GM21360 (cell line): Measurements from ENCODE around the gene PRR14.
A peak's percentile ranks its signal among the peaks of the same experiment; 100 is the strongest.

Source experiments
- ATAC-seq: cut with Tn5 transposase; IDR thresholded peaks from one replicate; pipeline ENCODE4 v1.9.1; 2021; ENCODE audit warnings: mild to moderate bottlenecking, moderate library complexity; ENCODE audit not compliant: unreplicated experiment

Gene PRR14

DNA sequence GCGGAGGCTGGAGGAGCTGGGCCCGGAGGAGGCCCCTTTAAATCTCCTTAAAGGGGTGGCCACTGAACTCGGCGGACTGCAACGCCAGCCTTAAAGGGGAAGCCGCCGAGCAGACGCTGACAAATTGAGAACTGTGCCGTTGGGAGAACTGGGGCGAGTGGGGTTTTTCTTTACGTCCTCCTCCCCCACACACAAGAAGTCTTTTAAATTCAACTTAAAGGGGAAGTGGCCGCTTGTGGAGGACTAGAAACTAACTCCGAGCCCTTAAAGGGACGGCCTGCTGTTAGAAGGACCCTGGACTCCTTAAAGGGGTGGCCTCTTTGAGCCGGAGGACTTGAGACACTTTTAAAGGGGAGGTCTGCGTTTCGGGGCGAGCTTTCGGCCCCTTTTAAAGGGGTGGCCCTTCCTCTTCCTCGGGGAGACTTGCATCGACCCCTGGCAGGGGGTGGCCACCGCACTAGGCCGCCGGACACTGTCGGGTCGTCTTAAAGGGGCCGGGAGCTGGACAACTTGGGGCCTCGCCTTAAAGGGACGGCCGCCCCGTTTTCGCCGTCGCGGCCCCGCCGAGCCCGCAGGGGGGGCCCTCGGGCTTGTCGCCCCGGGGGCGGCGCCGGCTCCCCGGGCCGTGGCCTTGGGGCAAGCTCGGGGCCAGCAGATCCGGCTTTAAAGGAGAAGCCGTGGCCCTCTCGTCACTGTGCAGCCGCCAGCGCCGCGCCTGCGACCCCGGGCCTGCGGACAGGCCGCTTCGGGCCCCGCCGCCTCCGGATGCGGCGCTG lies 8.2 kb downstream of the PRR14 start:
- ATAC-seq, result peak; percentile 28

DNA sequence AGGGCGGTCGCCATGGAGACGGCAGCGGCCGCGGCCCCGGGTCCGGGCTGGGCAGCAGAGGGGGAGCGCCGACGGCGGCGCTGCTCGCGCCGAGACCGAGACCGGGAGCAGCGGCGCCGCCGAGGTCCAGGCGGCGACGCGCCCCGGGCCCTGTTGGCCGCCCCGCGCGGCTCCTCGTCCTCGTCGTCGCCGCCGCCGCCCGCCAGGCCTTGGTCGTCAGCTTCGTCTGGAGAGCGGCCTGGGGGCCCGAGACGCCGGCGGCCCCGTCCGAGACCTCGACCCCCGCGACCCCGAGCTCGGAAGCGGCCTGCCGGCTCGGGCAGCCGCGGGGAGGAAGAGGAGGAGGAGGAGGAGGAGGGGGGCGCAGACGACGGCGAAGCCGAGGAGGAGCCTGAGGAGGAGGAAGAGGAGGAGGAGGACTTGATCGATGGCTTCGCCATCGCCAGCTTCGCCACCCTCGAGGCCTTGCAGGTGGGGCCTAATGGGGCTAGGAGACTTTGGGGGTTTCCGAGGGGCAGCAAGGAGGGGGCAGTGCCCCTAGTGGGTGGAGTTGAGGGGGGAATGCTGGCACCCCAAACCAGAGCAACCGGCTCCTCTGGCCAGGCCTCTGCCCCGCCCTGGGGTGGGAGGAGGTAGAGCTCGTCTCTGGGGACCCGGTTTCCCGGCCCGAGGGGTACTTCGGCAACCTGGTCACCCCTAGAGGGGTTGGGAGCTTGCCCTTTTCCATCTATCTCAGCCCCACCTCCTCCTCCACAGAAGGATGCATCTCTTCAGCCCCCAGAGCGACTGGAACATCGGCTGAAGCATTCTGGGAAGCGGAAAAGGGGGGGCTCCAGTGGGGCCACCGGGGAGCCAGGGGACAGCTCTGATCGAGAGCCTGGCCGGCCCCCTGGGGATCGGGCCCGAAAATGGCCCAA lies 9.0 kb downstream of the PRR14 start:
- no peak for ATAC-seq

DNA sequence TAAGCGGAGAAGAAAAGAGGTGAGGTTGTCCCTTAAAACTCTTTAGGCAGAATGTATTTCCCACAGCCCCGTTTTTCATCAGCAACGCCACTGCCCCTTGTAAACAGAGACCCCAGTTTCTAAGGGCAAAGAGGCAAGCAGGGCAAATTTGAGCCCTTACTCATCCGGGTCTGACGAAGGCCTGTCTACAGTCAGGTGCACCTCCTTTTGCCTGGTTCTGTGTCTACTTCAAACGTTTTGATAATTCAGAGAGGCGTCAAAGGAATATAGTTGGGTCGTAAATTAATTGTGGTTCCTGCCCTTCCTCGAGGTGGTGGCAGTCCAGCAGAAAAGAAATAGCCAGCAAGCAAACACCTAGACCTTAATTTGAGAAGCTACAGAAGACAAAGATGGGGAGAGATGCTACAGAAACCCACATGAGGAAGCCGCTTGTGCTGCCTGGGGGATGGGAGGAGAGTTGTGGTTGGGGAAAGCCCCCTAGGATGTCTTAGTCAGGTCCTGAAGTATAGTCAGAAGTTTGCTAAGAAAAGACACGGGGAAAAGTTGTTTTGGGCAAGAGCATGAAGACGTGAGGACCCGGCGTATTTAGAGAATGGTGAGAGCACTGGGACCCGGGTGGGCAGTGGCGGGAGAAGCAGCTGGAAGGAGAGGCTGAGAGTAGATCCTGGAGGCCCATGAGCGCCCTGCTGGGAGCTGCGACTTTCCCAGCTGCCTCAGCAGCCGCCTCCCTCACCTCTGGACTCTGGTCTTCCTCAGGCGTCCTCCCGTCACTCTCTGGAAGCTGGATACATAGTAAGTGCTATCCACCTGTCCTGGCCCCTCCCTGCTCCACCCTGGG lies 9.9 kb downstream of the PRR14 start:
- ATAC-seq, result no peak

DNA sequence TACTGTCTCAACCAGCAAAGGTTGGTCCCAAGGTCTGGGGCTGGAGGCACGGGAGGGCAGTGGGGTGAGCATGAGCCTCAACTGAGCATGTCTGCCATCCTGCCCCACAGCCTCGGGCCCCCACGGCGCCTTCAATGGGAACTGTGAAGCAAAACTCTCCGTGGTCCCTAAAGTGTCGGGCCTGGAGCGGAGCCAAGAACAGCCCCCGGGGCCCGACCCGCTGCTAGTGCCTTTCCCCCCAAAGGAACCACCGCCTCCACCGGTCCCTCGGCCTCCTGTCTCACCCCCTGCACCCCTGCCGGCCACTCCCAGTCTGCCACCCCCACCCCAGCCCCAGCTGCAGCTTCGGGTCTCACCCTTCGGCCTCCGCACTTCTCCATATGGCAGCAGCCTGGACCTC lies 11.7 kb downstream of the PRR14 start:
- no peak for ATAC-seq

DNA sequence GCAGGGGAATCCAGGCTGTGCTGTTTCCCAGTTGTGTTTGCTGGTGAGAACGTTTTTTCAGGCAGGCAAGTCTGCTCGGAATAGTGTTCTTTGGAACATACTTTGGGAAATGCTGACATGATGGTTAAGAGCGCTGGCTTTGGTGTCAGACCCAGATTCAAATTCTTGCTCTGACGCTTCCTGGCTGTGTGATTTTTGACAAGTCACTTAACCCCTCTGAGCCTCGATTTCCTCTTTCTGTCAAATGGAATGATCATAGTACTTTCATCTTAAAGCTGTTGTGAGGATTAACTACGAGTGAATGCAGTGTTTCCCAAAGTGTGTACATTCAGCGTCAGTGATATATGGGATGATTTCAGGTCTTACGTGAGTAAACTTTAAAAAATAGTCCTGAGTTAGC lies 12.3 kb downstream of the PRR14 start:
- ATAC-seq, result no peak

DNA sequence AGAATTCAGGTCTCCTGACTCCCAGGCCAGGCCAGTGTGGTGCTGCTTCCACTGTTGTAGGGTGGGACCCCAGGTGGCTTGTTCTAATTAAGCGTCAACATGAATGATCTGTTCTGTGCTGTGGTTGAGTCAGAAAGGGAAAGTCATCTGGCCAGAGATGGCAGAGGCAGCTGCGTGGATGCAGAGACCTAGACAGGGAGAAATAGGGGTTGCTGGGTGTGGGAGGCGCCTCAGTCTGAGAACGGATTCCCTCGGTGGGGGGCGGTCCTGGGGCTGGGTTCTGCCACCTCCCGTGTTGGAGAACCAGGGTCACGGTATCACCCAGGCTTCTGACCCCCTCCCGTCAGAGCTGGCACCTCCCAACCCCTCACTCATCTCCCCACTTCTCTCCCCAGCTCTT lies 13.1 kb downstream of the PRR14 start:
- ATAC-seq, result no peak

DNA sequence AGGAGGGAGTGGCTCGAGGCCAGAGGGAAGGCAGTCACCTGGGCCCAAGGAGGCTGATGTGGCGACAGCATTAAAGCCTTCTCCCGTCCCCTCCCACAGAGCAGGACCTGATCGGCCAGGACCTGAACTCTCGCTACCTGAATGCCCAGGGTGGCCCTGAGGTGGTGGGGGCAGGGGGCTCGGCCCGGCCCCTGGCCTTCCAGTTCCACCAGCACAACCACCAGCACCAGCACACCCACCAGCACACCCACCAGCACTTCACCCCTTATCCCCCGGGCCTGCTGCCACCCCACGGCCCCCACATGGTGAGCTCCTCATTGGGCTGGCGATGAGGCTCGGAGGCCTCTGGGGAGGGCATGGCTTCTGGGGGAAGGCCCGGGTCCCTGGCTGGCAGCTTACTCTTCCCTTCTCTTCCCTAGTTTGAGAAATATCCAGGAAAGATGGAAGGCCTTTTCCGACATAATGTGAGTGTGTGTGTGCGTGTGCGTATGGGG lies 13.9 kb downstream of the PRR14 start:
- no peak for ATAC-seq

DNA sequence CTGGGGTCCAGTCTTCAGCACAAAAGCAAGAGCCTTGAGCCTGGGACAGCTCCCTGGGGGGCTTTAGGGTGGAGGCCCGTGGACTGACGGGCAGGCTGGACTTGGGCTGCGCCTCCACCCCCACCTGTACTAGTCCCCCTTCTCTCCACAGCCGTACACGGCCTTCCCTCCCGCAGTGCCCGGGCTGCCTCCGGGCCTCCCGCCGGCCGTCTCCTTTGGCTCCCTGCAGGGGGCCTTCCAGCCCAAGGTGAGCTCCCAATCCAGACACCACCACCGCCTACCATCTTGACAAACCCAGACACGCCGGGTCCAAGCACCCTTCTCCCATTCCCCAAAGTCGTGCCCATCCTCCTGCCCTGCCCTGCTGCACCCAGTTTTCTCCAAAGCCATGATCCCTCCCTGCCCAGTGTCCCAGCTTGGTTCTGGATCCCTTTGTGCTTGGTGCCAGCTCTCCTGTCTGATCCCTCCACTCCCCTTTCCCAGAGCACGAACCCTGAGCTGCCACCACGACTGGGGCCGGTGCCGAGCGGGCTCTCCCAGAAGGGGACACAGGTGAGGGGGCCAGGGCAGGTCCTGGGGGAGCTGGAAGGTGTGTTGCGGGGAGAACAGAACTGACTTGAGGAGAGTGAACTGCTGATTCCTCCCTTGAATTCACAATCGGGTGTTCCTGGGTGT lies 14.5 kb downstream of the PRR14 start:
- ATAC-seq, result no peak

DNA sequence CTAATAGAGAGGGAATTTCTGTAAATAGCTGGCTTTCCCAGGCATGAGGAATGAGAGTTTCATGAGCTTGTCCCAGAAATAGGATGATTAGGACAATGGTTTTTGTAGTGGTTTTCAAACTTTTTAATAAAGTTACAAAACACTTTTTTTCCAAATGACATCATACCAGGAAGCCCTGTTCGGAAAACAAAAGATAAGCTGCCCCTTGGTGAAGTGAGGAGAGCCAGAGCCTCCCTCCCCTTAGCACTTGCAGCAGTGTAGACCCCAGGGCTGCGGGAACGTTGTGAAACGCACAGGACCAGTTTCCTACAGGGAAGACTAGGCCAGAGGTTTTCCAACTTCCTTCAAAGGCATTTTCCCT lies 15.1 kb downstream of the PRR14 start:
- no peak for ATAC-seq

DNA sequence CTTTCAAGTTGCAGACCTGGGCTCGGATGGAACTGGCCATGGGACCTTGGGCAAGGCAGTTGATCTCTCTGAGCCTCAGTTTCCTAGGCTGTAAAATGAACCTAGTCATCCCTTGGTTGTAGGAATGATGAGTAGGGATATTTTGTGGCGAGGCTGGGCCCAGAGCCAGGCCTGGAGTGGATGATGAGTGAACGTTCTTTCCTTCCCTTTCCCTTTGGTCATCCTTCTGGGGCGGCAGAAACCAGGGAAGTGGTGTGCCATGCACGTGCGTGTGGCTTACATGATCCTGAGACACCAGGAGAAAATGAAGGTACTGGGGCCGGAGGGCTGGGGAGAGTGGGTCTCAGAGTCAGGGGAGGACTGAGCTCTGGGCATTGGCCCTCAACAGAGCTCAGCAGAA lies 15.9 kb downstream of the PRR14 start:
- no peak for ATAC-seq

DNA sequence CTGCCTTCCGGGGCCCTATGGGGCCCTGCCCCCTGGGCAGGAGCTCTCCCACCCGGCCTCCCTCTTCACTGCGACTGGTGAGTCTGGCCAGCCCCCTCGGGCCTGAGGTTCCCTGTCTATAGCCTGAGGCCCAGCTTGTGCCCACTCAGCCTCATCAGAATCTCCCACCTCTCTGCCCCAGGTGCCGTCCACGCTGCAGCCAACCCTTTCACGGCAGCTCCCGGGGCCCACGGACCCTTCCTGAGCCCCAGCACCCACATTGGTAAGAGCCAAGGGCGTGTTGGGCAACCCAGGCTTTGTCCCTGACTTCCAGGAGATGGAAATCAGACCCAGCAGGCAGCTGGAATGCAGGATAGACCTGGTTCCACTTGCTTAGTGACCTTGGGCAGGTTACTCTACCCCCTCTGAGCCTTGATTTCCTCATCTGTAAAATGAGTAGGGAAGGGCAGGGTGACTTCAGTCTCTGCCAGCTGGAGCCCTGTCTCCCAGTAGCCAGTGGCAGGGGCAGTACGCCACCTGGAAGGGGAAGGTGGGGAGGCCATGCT lies 16.7 kb downstream of the PRR14 start:
- no peak for ATAC-seq

DNA sequence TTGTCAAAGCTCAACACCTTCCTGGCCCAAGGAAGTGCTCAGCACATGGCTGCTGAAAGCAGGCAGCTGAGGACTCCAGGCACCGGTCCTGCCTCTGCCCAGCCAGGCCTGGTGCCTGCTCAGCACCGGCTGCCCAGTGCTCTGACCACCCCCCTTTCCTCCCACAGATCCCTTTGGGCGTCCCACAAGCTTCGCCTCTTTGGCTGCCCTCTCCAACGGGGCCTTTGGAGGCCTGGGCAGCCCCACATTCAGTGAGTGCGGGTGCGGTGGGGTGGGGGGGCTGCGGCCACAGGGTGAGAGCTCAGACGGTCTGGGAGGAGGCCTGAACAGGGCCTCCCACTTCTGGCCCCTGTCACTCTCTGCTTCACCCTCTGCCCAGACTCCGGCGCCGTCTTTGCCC lies 17.6 kb downstream of the PRR14 start:
- no peak for ATAC-seq

DNA sequence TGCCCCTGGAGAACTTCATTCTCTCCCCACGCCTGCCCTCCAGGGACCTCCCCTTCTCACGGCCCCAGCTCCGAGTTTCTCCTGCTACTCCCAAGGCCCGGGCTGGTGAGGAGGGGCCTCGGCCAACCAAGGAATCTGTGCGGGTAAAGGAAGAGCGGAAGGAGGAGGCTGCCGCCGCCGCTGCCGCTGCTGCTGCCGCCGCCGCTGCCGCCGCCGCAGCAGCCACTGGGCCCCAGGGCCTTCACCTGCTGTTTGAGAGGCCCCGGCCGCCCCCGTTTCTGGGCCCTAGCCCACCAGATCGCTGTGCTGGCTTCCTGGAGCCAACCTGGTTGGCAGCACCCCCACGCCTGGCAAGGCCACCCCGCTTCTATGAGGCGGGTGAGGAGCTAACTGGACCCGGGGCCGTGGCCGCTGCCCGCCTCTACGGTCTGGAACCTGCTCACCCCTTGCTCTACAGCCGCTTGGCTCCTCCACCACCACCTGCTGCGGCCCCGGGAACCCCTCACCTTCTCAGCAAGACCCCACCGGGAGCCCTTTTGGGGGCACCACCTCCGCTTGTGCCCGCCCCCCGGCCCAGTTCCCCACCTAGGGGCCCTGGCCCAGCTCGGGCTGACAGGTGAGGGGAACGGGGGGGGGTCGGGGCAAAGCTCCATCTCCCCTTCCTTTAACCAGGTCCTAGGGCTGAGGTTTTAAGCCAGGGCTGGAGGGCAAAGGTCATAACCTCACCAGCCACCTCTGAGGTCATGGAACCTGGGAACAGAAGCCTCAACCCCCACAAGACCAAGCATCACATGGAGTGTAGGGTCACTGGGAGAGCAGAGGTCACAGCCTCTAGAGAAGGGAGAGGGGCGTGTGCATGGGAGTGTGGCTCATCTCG lies 18.5 kb downstream of the PRR14 start:
- ATAC-seq, result no peak

DNA sequence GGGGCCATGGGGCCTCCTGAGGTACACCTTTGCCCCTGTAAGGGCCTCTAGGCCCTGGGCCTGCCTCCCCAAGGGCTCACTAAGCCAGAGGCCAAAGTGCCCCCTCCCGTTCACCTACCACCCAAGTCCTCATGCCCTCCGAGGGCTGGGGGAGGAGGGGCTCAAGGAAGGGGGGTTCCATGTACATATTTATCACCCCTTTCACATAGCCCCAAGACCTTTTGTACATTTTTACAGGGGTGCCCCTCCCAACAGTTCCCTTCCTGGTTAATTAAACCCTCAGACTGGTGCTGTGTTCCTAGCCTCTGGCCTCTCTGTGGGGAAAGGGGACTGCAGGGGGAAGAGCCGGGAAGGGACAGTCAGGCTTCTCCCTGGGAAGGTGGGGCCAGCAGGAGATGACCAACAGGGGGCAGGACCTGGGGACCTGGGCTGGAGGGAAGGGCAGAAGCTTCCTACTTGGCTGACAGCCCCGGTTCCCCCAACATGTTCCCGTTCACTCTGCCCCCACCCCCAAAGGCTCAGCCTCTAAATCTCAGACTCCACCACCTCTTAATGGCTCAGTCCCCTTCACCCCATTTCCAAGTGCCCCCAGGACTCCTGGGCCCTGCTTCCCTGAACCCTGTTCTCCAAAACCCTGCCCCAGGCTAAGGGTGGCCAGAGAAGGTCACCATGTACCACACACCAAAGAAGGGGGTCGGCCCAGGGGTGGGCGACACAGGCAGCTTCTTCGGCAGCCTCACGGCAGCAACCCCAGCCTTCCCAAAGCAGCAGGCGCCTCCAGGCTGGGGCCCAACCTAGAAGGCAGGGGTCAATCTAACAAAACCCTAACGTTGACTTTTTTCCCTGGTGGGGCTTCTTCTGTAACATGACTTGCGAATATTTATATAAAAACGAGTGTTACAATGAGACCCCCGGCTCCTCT lies 19.4 kb downstream of the PRR14 start:
- ATAC-seq, result no peak

DNA sequence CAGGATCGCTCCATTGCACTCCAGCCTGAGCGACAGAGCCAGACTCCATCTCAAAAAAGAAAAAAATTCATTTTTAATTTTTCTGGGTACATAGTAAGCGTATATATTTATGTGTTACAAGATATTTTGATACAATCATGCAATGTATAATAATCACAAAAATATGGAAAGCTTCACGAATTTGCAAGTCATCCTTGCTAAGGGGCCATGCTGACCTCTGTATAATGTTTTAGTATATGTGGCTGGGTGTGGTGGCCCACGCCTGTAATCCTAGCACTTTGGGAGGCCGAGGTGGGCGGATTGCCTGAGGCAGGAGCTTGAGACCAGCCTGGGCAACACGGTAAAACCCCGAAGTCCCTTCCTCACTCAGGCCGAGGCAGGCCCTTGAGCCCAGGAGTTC lies 24.4 kb downstream of the PRR14 start:
- no peak for ATAC-seq

DNA sequence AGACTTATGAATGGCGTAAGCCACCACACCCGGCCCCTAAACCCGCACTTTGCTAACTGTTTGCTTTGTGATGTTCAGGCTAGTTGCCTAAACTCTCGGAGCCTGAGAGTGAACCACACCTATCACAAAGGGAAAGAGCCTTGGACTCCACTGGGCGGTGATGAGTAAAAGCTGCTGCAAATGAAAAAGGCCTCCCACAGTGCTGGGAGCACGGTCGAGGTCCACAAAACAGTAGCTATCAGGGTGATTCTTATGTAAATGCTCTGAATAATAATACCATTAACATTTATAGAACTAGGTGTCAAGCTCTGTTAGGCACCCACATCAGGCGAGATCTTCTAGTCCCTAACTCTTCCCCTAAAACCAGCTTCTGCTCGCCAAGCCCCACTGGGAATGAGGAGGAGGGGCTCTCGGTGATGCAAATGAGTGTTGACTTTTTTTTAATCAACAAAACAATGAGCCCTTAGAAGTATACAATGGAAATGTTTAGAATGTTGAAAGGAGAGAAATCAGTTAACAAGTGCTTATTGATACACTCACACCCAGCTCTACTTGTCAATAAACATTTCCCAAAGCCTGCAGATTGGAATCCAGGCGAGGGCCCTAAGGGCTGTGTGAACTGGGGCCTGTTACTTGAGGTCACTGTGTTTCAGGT lies 27.3 kb downstream of the PRR14 start:
- no peak for ATAC-seq

DNA sequence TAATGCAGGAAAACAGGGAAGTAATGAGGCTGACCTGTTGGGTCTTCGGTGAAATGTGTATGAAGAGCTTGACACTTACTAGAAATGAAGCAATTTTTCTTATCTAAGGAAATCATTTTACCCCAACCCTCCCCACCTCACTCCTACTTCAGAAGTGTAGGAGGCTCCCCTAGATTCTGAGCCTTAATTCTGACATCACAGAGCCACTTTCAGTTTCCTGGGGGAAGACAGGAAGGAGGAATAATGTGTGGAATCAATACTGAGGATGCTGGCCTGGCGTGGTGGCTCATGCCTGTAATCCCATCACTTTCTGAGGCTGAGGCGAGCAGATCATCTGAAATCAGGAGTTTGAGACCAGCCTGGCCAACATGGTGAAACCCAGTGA lies 27.8 kb downstream of the PRR14 start:
- no peak for ATAC-seq

DNA sequence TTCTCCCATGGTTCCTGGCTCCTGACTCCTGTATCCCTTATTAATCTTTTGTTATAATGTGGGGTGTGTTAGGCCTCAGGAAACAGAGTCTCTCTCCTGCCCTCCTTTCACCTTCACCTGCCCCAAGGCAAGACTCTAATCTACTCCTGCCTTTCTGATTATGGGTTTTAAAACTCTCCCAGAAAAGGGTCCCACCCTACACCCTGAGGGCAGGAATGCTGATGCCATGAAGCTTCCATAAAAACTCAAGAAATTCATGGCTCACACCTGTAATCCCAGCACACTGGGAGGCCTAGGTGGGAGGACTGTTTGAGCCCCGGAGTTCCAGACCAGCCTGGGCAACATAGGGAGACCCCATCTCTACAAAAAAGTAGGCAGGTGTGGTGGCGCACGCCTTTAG lies 29.6 kb downstream of the PRR14 start:
- no peak for ATAC-seq
